Aorta (tissue), 5 donors: Measurements from ENCODE around the gene KCNQ1. TPM values are rescaled to one million over a fixed set of nuclear protein-coding genes. Genes with fewer than 3 reads are reported as not detected.

ENCODE experiments used
- ATAC-seq: fragments of 200-7000 bp; cut with Tn5 transposase; one replicate; pipeline ENCODE4 v1.9.1; 2022; ENCODE audit warnings: moderate library complexity; ENCODE audit not compliant: low FRiP score
- DNase-seq, 2 donors: peaks; one replicate each; pipeline ENCODE4 v3.0.0-alpha.2; 2020
- H3K27ac ChIP-seq, 2 donors: one replicate each; pipeline ENCODE4 v1.5.1; 2013; ENCODE audit warnings: low read length in 2 of 2, mild to moderate bottlenecking in 2 of 2, moderate library complexity in 2 of 2, control low read depth in 1 of 2, inconsistent platforms in 1 of 2, low read depth in 1 of 2
- H3K27me3 ChIP-seq, 2 donors: one replicate each; pipeline ENCODE4 v1.6.1; 2013; ENCODE audit warnings: control low read depth in 1 of 2, low read length in 1 of 2, mild to moderate bottlenecking in 1 of 2, moderate library complexity in 1 of 2; ENCODE audit not compliant: insufficient read depth in 2 of 2, control insufficient read depth in 1 of 2
- H3K36me3 ChIP-seq, 2 donors: one replicate each; pipeline ENCODE4 v1.6.1; 2013; ENCODE audit warnings: control low read depth in 1 of 2, low read length in 1 of 2, mild to moderate bottlenecking in 1 of 2; ENCODE audit not compliant: insufficient read depth in 2 of 2, control insufficient read depth in 1 of 2
- H3K4me1 ChIP-seq, 2 donors: one replicate each; pipeline ENCODE4 v1.6.1; 2013; ENCODE audit warnings: low read length in 2 of 2, control low read depth in 1 of 2, mild to moderate bottlenecking in 1 of 2, moderate library complexity in 1 of 2; ENCODE audit not compliant: insufficient read depth in 2 of 2, control insufficient read depth in 1 of 2
- H3K4me3 ChIP-seq, 2 donors: one replicate each; pipeline ENCODE4 v1.5.1; 2013; ENCODE audit warnings: low read length in 2 of 2, control low read depth in 1 of 2, mild to moderate bottlenecking in 1 of 2
- H3K9me3 ChIP-seq: one replicate; pipeline ENCODE4 v1.6.1; 2013; ENCODE audit warnings: mild to moderate bottlenecking, low read length; ENCODE audit not compliant: control insufficient read depth
- WGBS, 2 donors: extraction: QIAGEN DNeasy Blood & Tissue Kit; methylation state at CpG; one replicate each; pipeline ENCODE4 v1.1.7; 2013; 5-methylcytosine and 5-hydroxymethylcytosine counted together
- intact Hi-C, 2 donors: fragments of 100-400 bp; cut with DNase I; formaldehyde crosslinking; loops; one replicate each; pipeline versions ENCODE4 v1.14.2 to v1.15.0; 2022
- polyA plus RNA-seq, 2 donors: library from polyadenylated mRNA; stranded (reverse); fragments of 200-250 nt; gene quantifications; one replicate each; pipeline ENCODE4 v1.2.3, GENCODE V29; 2013
- total RNA-seq, 2 donors: library from RNA; stranded (reverse); fragmentation: NEBNext Ultra II Directional; extraction: Animal tissue kit (Norgen Biotek cat#: 25700); gene quantifications; one replicate each; pipeline ENCODE4 v1.2.1, GENCODE V29; 2021
- donor health status: healthy with polysubstance abuse.
- donor health status: Bipolar disorder and iron deficiency.
- donor health status: DM: no; HTN: no; CAD: no.
- donor health status: DM: no; HTN: no; CAD: no.
- donor health status: DM: yes; HTN: yes; CAD: no.

The KCNQ1 gene
- total and polyA plus RNA-seq, 4 donors: 0.67 to 11.5 (median 5.8) TPM

- H3K27me3 ChIP-seq: no peaks in the 10 kb centered on the region
- DNase-seq: peak in 1 of 2 donors; percentile 17
- intact Hi-C loops: no loop called here
- H3K9me3 ChIP-seq: no peaks in the 10 kb centered on the region
- H3K4me1 ChIP-seq: no peaks in the 10 kb centered on the region
- no peak overlapping the region for H3K27ac ChIP-seq
- no peak overlapping the region for H3K4me3 ChIP-seq
- H3K36me3 ChIP-seq: no peaks in the 10 kb centered on the region
- no peak for ATAC-seq
- 75 to 78% methylated on average over 9 of the region's 9 CpGs for WGBS, 2 donors
Observed at GRCh38 chr11:2694995-2695939, 250.5 kb downstream of the KCNQ1 start.

- intact Hi-C loops: no loop called here
- ATAC-seq: no peak
- no peaks in the 10 kb centered on the region for H3K27me3 ChIP-seq
- no peaks in the 10 kb centered on the region for H3K36me3 ChIP-seq
- H3K4me3 ChIP-seq: no peak overlapping the region
- 55 to 62% methylated on average over 5 of the region's 5 CpGs for WGBS, 2 donors
- no peak overlapping the region for H3K27ac ChIP-seq
- no peak for DNase-seq
- no peaks in the 10 kb centered on the region for H3K4me1 ChIP-seq
- H3K9me3 ChIP-seq: no peaks in the 10 kb centered on the region
Observed at GRCh38 chr11:2696455-2696854, 251.6 kb downstream of the KCNQ1 start.

- no peaks in the 10 kb centered on the region for H3K4me1 ChIP-seq
- no peak for ATAC-seq
- no peaks in the 10 kb centered on the region for H3K9me3 ChIP-seq
- peak in 1 of 2 donors; percentile 9 for DNase-seq
- no peak overlapping the region for H3K4me3 ChIP-seq
- 21 to 23% methylated on average over 1 of the region's 1 CpG for WGBS, 2 donors
- H3K27me3 ChIP-seq: no peaks in the 10 kb centered on the region
- H3K36me3 ChIP-seq: no peaks in the 10 kb centered on the region
- intact Hi-C loops: no loop called here
- H3K27ac ChIP-seq: no peak overlapping the region
Observed at GRCh38 chr11:2697866-2698265, 253.1 kb downstream of the KCNQ1 start.

GRCh38 chr11:2698386-2699184 lies 253.8 kb downstream of the KCNQ1 start:
- Histone ChIP-seq H3K27ac (no peak overlapping the region), H3K9me3 (no peaks in the 10 kb centered on the region), H3K4me1 (no peaks in the 10 kb centered on the region), H3K27me3 (no peaks in the 10 kb centered on the region), H3K36me3 (no peaks in the 10 kb centered on the region), H3K4me3 (peak overlapping the region; percentile 5 to 63)
- intact Hi-C loops: no loop called here
- DNase-seq: peak in 1 of 2 donors; percentile 12
- ATAC-seq: no peak
- WGBS, 2 donors: 50% methylated on average over 20 of the region's 20 CpGs

GRCh38 chr11:2699185-2699530 lies 254.3 kb downstream of the KCNQ1 start:
- Histone ChIP-seq H3K4me1 (no peaks in the 10 kb centered on the region), H3K36me3 (no peaks in the 10 kb centered on the region), H3K27ac (no peak overlapping the region), H3K9me3 (no peaks in the 10 kb centered on the region), H3K27me3 (no peaks in the 10 kb centered on the region), H3K4me3 (peak overlapping the region; percentile 5 to 63)
- 51 to 53% methylated on average over 31 of the region's 31 CpGs for WGBS, 2 donors
- ATAC-seq (peak; percentile 26), DNase-seq (peak; percentile 60 to 81)
- intact Hi-C loops: no loop called here

- Histone ChIP-seq H3K9me3 (no peaks in the 10 kb centered on the region), H3K4me1 (no peaks in the 10 kb centered on the region)
Observed at GRCh38 chr11:2699531-2700414, 255.0 kb downstream of the KCNQ1 start, which contains the start of gene KCNQ1OT1. TSS of gene KCNQ1OT1 (minus strand) at chr11:2699994.

GRCh38 chr11:2700415-2701211 lies 255.8 kb downstream of the KCNQ1 start:
- intact Hi-C loops: loop anchor here in 1 of 2 donors (5.0 kb wide), 1 partner anchor 187 kb away; the partner anchor contains the start of gene CDKN1C
- H3K9me3 ChIP-seq: no peaks in the 10 kb centered on the region
- peak overlapping the region in 1 of 2 donors; percentile 15 for H3K4me3 ChIP-seq
- ATAC-seq (peak; percentile 67), DNase-seq (peak; percentile 82 to 91)
- peak overlapping the region; percentile 5 to 38 for H3K27ac ChIP-seq
- H3K27me3 ChIP-seq: no peaks in the 10 kb centered on the region
- H3K4me1 ChIP-seq: no peaks in the 10 kb centered on the region
- H3K36me3 ChIP-seq: no peaks in the 10 kb centered on the region
- 40 to 44% methylated on average over 36 to 52 of the region's 52 CpGs for WGBS, 2 donors

More at GRCh38 chr11:2699531-2700414, 255.0 kb downstream of the KCNQ1 start, which contains the start of gene KCNQ1OT1:
- Histone ChIP-seq H3K27me3 (no peaks in the 10 kb centered on the region), H3K4me3 (peak within 1 kb of the TSS; percentile 5 to 63), H3K36me3 (no peaks in the 10 kb centered on the region), H3K27ac (peak within 1 kb of the TSS; percentile 5 to 38)
- WGBS, 2 donors: 54 to 59% methylated on average over 77 to 98 of the region's 98 CpGs
- DNase-seq: peak; percentile 94
- ATAC-seq: peak; percentile 94
- intact Hi-C loops: loop anchor here in 1 of 2 donors (5.0 kb wide), 1 partner anchor 188 kb away; the partner anchor contains the start of gene CDKN1C
